Activated CD4-positive, alpha-beta T cell treated with anti-CD3 and anti-CD28 coated beads for 4 hours (primary cell): ENCODE measurements around the gene STEAP3.

Experiments used
- DNase-seq, 2 donors: peaks; one replicate each; pipeline ENCODE4 v3.0.0-alpha.2; 2020

STEAP3 gene

DNA sequence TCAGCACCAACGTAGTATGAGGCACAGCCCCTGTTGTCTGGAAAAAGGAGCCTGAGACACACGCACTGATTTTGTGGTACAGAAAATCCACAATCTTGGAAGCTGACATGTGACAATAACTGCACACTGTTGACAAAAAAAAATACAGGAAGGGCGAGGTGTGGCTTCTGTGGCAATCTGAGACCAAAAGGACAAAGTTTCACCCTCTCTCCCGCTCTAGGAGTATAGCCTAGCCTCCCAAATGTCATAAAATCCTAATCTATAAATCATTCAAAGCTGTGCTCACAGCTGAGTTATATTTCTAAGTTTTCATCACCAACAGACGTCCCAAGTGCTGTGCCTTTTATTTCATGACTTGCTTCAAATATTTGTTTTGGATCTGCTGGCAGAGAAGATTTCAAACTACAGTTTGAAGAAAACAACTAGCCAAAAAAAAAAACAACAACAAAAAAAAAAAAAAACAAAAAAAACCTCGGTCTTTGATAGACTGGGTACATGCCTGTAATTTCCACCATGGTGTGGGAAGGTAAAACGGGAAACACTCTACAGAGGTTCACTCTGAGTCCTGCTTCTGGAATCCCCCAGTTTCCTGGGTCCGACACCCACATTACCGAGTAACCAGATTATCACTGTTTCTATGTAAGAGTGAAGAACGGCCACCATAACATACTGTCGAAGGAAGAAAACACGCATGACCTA is 82.0 kb downstream of the STEAP3 start:
- DNase-seq, result no peak

DNA sequence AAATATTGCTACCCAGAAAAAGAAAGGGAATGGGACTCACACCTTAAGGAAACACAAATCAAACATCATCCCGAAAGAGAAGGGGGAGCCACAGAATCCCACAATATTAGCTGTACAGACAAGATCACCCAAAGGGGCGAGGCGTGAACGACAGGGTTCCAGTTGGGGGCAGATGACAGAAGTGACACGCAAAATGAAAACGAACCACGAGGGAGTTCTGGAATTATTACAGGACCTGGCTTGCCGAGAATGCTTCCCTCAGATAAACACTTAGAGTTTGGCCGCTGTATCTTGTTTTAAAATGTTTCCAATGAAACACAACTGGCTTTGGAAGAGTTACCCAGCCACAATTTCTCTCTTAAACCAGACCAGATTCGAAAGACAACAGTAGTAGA is 82.6 kb downstream of the STEAP3 start:
- no peak for DNase-seq

DNA sequence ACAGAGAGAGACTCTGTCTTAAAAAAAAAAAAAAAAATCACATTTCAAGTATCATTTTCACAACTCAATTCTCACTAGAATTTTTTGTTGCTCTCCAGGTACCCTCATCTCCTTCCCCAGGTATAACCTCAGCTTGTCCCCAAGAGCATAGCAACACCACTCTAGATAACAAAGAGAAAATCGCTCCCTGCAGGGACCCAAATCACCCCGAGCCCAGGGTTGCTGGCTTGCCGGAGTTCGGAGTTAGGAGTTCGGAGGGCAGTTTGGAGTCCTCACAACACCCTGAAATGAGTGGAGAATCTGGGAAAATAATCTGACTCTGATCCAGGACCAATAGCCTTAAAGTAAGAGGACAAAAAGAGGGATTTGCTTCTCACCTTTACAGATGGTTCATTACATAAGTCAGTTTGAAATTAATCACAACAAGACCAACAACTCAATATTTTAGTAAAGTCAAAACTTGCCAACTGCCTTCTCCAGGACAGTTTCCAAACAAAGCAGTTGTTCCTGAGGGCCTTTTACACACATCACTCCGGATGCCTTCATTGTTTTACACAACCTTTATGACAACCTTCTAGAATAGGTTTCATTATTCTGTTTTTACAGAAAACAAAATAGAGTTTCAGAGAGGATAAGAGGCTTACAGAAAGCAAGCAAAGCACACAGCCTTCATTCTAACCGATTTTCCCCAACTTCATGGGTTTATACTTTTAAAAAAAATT is 83.9 kb downstream of the STEAP3 start:
- no peak for DNase-seq

DNA sequence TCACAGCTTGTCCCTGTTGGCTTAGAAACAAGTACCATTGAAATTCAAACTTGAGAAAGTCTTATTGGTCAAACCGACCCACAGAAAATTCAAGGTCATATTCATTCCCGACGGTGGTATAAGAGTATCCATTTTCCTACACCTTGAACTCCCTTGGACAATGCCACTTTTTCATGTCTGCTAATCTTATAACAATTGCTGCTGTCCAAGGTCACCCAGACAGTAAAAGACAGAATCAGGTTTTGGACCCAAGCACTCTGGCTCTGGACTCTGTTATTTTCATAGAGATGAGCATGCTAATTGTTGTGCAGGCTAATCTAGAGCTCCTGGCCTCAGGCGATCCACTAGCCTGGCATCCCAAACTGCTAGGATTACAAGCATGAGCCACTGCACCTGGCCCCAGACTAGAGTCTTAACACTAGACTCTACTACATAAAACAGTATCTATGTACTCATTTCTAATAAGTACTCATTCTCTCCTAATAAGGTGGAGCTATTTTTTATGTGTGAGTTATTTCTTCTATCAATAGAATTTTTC is 85.2 kb downstream of the STEAP3 start:
- no peak for DNase-seq

DNA sequence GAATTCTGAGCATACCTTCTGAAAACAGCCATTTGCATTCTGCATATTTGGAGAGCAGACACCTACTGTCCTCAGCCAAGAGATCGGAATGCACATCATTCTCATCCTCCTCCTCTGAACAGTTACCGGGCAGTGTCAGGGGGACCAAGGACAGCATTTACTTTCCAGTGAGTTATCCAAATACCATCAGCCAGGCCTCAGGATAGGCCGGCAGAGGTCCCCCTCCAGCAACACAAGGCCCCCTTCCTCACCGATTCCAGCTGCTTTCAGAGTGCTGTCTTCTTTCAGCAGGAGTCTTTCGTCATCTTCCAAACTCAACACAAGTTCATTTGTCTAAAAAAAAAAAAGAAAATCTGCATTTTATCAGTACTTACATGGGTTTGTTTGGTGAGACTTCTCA is 87.7 kb downstream of the STEAP3 start:
- no peak for DNase-seq

DNA sequence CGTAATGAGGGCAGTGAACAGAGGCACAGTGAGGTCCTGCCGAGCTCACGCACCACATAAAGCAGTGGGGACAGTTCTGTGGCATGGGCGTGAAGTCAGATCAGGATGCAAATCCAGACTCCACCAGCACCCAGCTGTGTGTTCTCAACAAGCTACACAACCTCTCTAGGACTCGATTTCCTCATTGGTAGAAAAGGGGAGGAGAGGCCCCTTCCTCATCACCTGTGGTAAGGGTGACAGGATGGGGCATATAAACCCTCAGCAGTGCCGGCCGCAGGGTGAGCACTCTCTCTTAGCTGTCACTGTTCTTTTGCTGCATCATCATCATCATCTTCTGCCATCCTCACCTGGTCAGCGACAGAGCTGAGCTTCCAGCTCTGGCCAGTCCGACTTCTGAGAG is 88.2 kb downstream of the STEAP3 start:
- DNase-seq, result no peak
